H9 (cell line): ENCODE measurements around the gene GNAI2. TPM values are rescaled to one million over a fixed set of nuclear protein-coding genes. Genes with fewer than 3 reads are reported as not detected.

Experiments
- DNase-seq: peaks from one replicate; pipeline ENCODE4 v3.0.0-alpha.2; 2017
- H2AFZ ChIP-seq: one replicate; pipeline ENCODE4 v1.6.1; 2013; ENCODE audit warnings: mild to moderate bottlenecking, low read length, control low read depth, moderate library complexity
- H2AK5ac ChIP-seq: 2 replicates; pipeline ENCODE4 v1.6.1; 2013; ENCODE audit warnings: low read length, control low read depth, mixed read lengths; ENCODE audit not compliant: insufficient read length
- H2BK120ac ChIP-seq: one replicate; pipeline ENCODE4 v1.6.1; 2013; ENCODE audit warnings: low read depth, mild to moderate bottlenecking, low read length, control low read depth, inconsistent platforms; ENCODE audit not compliant: poor library complexity, severe bottlenecking
- H2BK12ac ChIP-seq: 2 replicates; pipeline ENCODE4 v1.6.1; 2013; ENCODE audit warnings: low read length, control low read depth, mixed read lengths, low read depth; ENCODE audit not compliant: insufficient read length
- H2BK15ac ChIP-seq: 2 replicates; pipeline ENCODE4 v1.6.1; 2013; ENCODE audit warnings: low read depth, low read length, control low read depth
- H2BK20ac ChIP-seq: one replicate; pipeline ENCODE4 v1.6.1; 2013; ENCODE audit warnings: low read depth, mild to moderate bottlenecking, low read length, control low read depth, inconsistent platforms; ENCODE audit not compliant: poor library complexity, severe bottlenecking
- H2BK5ac ChIP-seq: 2 replicates; pipeline ENCODE4 v1.6.1; 2013; ENCODE audit warnings: low read length, control low read depth, mixed read lengths; ENCODE audit not compliant: insufficient read length
- H3K14ac ChIP-seq: 2 replicates; pipeline ENCODE4 v1.6.1; 2013; ENCODE audit warnings: low read length, control low read depth; ENCODE audit not compliant: insufficient read depth
- H3K18ac ChIP-seq: 2 replicates; pipeline ENCODE4 v1.6.1; 2013; ENCODE audit warnings: low read depth, mild to moderate bottlenecking, mixed read lengths, low read length, control low read depth; ENCODE audit not compliant: insufficient read length
- H3K23ac ChIP-seq: 2 replicates; pipeline ENCODE4 v1.6.1; 2013; ENCODE audit warnings: low read length, control low read depth, mixed read lengths, low read depth; ENCODE audit not compliant: insufficient read length
- H3K23me2 ChIP-seq: 2 replicates; pipeline ENCODE4 v1.6.1; 2013; ENCODE audit warnings: low read depth, mild to moderate bottlenecking, mixed read lengths, low read length, control low read depth; ENCODE audit not compliant: insufficient read length, poor library complexity, severe bottlenecking
- H3K27ac ChIP-seq: 2 replicates; pipeline ENCODE4 v1.5.1; 2013; ENCODE audit warnings: low read length, control low read depth, mixed read lengths, low read depth; ENCODE audit not compliant: insufficient read length
- H3K27me3 ChIP-seq: 2 replicates; pipeline ENCODE4 v1.6.1; 2013; ENCODE audit warnings: low read length, control low read depth, inconsistent platforms; ENCODE audit not compliant: insufficient read depth
- H3K4ac ChIP-seq: 2 replicates; pipeline ENCODE4 v1.6.1; 2013; ENCODE audit warnings: low read depth, mild to moderate bottlenecking, control low read depth, inconsistent platforms, low read length, moderate library complexity
- H3K4me1 ChIP-seq: 2 replicates; pipeline ENCODE4 v1.6.1; 2013; ENCODE audit warnings: low read length, control low read depth, inconsistent platforms; ENCODE audit not compliant: insufficient read depth
- H3K4me2 ChIP-seq: 2 replicates; pipeline ENCODE4 v1.6.1; 2013; ENCODE audit warnings: low read length, control low read depth, mixed read lengths; ENCODE audit not compliant: insufficient read length, insufficient read depth
- H3K56ac ChIP-seq: 2 replicates; pipeline ENCODE4 v1.6.1; 2013; ENCODE audit warnings: low read depth, mild to moderate bottlenecking, mixed read lengths, low read length, control low read depth; ENCODE audit not compliant: insufficient read length
- H3K79me1 ChIP-seq: 2 replicates; pipeline ENCODE4 v1.6.1; 2013; ENCODE audit warnings: low read depth, mild to moderate bottlenecking, moderate library complexity, low read length, control low read depth, inconsistent platforms; ENCODE audit not compliant: insufficient read depth, poor library complexity, severe bottlenecking
- H3K79me2 ChIP-seq: 2 replicates; pipeline ENCODE4 v1.6.1; 2013; ENCODE audit warnings: low read length, control low read depth, inconsistent platforms; ENCODE audit not compliant: insufficient read depth
- H3K9ac ChIP-seq: 2 replicates; pipeline ENCODE4 v1.6.1; 2013; ENCODE audit warnings: low read length, control low read depth, mixed read lengths; ENCODE audit not compliant: insufficient read length; ENCODE audit errors: extremely low read depth
- H3K9me3 ChIP-seq: one replicate; pipeline ENCODE4 v1.6.1; 2013; ENCODE audit warnings: low read depth, low read length, inconsistent platforms; ENCODE audit not compliant: control insufficient read depth
- H3T11ph ChIP-seq: one replicate; pipeline ENCODE4 v1.6.1; 2013; ENCODE audit warnings: mild to moderate bottlenecking, low read length, control low read depth, inconsistent platforms
- H4K20me1 ChIP-seq: one replicate; pipeline ENCODE4 v1.6.1; 2013; ENCODE audit not compliant: control insufficient read depth, insufficient read length, insufficient read depth
- H4K5ac ChIP-seq: 2 replicates; pipeline ENCODE4 v1.6.1; 2013; ENCODE audit warnings: low read depth, mild to moderate bottlenecking, mixed read lengths, low read length, control low read depth; ENCODE audit not compliant: insufficient read length
- H4K8ac ChIP-seq: replicated peaks from 2 replicates; pipeline ENCODE4 v1.6.1; 2013; ENCODE audit warnings: low read length, control low read depth, mixed read lengths, low read depth; ENCODE audit not compliant: insufficient read length
- H4K91ac ChIP-seq: 2 replicates; pipeline ENCODE4 v1.6.1; 2013; ENCODE audit warnings: low read depth, mild to moderate bottlenecking, moderate library complexity, mixed read lengths, low read length, control low read depth; ENCODE audit not compliant: insufficient read length
- H3K27ac Mint-ChIP-seq, 3 experiments: 2 replicates in 2 of 3; 3 replicates in 1 of 3; pipeline ENCODE4 v1.8.0; 2020 to 2021; ENCODE audit warnings: mixed read lengths in 3 of 3, mild to moderate bottlenecking in 1 of 3, moderate library complexity in 1 of 3
- H3K27me3 Mint-ChIP-seq: 2 replicates; pipeline ENCODE4 v1.8.0; 2021; ENCODE audit warnings: low read depth, mild to moderate bottlenecking, moderate library complexity, mixed read lengths
- H3K36me3 Mint-ChIP-seq, 3 experiments: 2 replicates in 2 of 3; 3 replicates in 1 of 3; pipeline ENCODE4 v1.8.0; 2020 to 2021; ENCODE audit warnings: low read depth in 3 of 3, mixed read lengths in 3 of 3; ENCODE audit not compliant: insufficient read depth in 1 of 3
- H3K4me1 Mint-ChIP-seq, 2 experiments: 2 replicates each; pipeline ENCODE4 v1.8.0; 2020; ENCODE audit warnings: mixed read lengths in 2 of 2
- H3K4me3 Mint-ChIP-seq, 2 experiments: 2 replicates in 1 of 2; 3 replicates in 1 of 2; pipeline ENCODE4 v1.8.0; 2020 to 2021; ENCODE audit warnings: mild to moderate bottlenecking in 2 of 2, mixed read lengths in 2 of 2, moderate library complexity in 1 of 2
- H3K9me3 Mint-ChIP-seq, 2 experiments: 2 replicates in 1 of 2; 3 replicates in 1 of 2; pipeline ENCODE4 v1.8.0; 2020; ENCODE audit warnings: mild to moderate bottlenecking in 2 of 2, mixed read lengths in 2 of 2, moderate library complexity in 1 of 2
- CTCF ChIP-seq: fragments of 200-600 bp; sonication (generic); conservative IDR thresholded peaks from 3 replicates; pipeline ENCODE4 v1.8.0; 2021; ENCODE audit warnings: antibody characterized with exemption, mild to moderate bottlenecking
- WGBS: extraction: QIAGEN DNeasy Blood & Tissue Kit; methylation state at CpG from one replicate; pipeline ENCODE4 v1.1.7; 2013; ENCODE audit warnings: missing lambda C conversion rate, low lambda C conversion rate, mixed read lengths; ENCODE audit not compliant: insufficient read length; ENCODE audit errors: extremely low coverage; 5-methylcytosine and 5-hydroxymethylcytosine counted together
- total RNA-seq: library from RNA; stranded (reverse); gene quantifications from 2 replicates; pipeline ENCODE4 v1.2.1, GENCODE V29; 2021

Gene GNAI2
- total RNA-seq, 1 experiment from 2014 or later, result 218 TPM

- no peak overlapping the region for H3K23ac ChIP-seq
- no peak overlapping the region for H3K4me2 ChIP-seq
- H3K4me1 ChIP-seq, result no peaks in the 10 kb centered on the region
- no peak overlapping the region for H3K56ac ChIP-seq
- H3K79me2 ChIP-seq, result peaks cover 4% of the 10 kb centered on the region; the same call in 1 of the 2 replicates
- no peak overlapping the region for H2AFZ ChIP-seq
- no peak overlapping the region for H2BK12ac ChIP-seq
- H3K27ac ChIP-seq, result no peak overlapping the region
- peaks cover 3% of the 10 kb centered on the region for H3K79me1 ChIP-seq
- no peak overlapping the region for H4K5ac ChIP-seq
- TF ChIP-seq CTCF, result no peak
- H2BK120ac ChIP-seq, result no peak overlapping the region
- H2BK15ac ChIP-seq, result no peak overlapping the region
- Mint-ChIP-seq H3K36me3 (peaks cover 21 to 56% (median 53%) of the 10 kb centered on the region in 3 experiments), H3K27me3 (no peaks in the 10 kb centered on the region), H3K27ac (peak overlapping the region in 2 of 3 experiments; percentile 55 to 79; a peak in 2 of 7 replicates), H3K4me1 (peaks cover 11 to 24% of the 10 kb centered on the region in 2 experiments; a peak in 3 of 4 replicates), H3K4me3 (no peak overlapping the region), H3K9me3 (no peaks in the 10 kb centered on the region)
- H4K91ac ChIP-seq, result no peak overlapping the region
- WGBS, result no CpG with 5 or more reads among the region's 8 CpGs
- H2AK5ac ChIP-seq, result no peak overlapping the region
- no peaks in the 10 kb centered on the region for H3K9me3 ChIP-seq
- H2BK20ac ChIP-seq, result no peak overlapping the region
- no peak for DNase-seq
- H3K4ac ChIP-seq, result no peak overlapping the region
- no peak overlapping the region for H3K9ac ChIP-seq
- H3K14ac ChIP-seq, result no peak overlapping the region
- H4K8ac ChIP-seq, result no peak overlapping the region
- H3K27me3 ChIP-seq, result no peaks in the 10 kb centered on the region
- no peak overlapping the region for H2BK5ac ChIP-seq
- H3K18ac ChIP-seq, result no peak overlapping the region
- no peak overlapping the region for H3T11ph ChIP-seq
- peaks cover 2% of the 10 kb centered on the region for H4K20me1 ChIP-seq
- H3K23me2 ChIP-seq, result no peaks in the 10 kb centered on the region
Measured at GRCh38 chr3:50254577-50255250, 18.7 kb downstream of the GNAI2 start.
